NCI-H1694 (cell line): ENCODE results near the gene PRR35.

ENCODE experiments used
- DNase-seq: peaks from one replicate; lab custom pipeline; 2025; lab: John Stamatoyannopoulos, UW

PRR35 gene

DNA sequence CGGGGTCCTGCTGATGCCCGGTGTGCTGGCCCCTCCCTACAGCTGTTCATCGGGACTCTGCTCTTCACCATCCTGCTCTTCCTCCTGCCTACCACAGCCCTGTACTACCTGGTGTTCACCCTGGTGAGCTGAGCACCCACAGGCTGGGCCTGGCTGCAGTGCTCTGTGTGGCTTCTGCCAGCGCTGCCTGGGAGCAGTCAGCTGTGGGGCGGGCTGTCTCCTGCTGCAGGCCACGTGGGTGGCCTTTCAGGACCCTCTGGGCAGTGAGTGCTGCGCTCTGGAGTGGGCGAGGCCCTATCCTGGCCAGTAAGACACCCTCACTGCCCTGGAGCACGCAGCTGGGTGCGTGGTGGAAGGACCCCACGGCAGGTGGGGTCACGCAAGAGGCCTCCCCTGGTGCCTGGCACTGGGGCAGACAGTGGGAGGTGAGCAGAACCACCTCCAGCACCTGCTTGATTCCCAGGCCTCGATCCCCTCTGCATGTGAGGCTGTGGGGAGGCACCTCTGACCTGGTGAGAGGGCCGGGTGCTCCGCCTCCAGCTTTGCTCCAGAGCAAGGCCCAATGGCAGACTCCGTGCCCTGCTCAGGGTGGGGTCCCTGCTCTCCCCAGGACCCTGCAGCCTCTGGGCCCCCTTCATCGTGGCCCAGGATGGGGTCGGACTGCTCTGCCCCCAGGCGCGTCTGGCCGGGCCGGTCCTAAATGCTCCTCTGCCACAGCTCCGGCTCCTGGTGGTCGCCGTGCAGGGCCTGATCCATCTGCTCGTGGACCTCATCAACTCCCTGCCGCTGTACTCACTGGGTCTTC lies 20.1 kb downstream of the PRR35 start:
- no peak for DNase-seq

DNA sequence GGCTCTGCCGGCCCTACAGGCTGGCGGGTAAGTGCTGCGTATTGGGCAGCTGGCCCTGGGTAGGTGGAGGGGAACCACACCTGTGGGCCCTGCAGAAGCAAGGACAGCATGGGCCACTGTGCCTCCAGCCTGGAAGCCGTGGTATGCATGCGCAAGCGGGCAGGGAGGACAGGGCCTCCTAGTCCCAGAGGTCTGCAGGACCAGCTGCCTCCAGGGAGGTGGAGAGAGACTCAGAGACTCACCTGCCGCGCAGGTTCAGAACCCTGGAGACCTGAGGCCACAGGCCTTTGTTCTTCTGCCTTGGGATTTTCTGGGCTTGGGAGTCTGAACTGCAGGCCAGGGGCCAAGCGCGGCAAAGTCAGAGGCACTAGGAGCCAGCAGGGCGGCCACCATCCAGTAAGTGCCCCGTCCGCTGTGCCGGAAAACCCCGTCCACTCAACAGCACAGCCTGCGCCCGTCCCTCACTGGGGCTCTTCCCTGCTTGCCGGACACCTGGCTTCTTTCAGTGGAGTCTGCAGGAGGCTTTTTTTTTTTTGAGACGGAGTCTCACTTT lies 20.8 kb downstream of the PRR35 start:
- no peak for DNase-seq

DNA sequence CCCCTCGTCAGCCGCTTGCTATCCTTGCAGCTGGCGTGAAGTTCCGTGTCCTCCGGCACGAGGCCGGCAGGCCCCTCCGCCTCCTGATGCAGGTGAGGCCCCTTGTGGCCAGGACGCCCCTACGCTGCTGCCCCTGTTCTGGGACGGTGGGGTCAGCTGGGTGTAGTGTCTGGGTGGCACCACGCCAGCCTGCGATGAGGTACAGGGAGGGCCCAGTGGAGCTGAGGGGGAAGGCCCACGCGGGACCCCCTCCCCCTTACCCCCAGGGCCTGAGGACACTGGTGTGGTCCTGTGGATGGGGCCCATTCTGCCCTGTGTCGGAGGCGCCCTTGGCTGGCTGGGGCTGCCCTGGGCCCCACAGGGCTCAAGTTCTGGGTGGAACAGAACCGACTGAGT lies 22.0 kb downstream of the PRR35 start:
- DNase-seq: no peak

DNA sequence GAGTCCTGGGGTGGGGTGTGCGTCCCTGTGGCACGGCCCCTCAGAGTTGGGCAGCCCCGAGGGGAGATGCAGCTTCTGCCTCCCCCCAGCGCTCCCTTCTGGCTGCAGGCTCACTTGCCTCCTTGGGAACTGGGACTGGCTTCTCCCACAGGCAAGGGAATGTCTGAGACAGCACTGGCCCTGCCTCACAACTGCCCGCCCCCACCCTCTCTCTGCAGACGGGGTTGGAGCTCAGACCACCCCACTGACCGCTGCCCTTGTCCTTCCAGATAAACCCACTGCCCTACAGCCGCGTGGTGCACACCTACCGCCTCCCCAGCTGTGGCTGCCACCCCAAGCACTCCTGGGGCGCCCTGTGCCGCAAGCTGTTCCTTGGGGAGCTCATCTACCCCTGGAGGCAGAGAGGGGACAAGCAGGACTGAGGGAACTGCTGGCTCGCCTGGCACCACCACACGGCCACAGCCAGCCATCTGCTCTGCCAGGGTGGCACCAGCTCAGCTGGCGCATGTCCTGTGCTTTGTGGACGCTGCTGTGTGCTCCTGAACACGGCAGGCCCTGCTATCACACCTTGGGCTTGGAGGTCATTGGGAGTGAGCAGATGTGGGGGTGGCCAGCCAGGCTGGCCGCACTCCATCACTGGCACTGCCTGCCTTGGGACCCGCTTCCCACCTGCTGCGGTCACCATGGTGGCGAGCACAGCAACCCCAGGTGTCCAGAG lies 22.6 kb downstream of the PRR35 start:
- peak; percentile 28 for DNase-seq

DNA sequence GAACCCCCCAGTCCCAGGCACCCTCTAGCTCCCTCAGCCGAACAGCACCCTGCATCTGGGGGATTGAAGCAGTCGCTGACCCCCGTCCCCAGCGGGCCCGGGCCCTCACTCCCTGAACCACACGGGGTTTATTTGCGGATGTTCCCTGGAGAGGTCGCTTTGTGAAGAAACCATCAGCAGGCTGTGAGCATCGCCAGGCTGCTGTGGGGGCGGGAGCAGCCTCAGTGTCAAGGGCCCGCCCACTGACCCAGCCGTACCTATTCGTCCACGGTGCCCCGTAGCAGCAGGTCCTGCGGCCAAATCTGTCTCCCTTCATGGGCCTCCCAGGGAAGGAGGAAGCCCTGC lies 23.2 kb downstream of the PRR35 start:
- peak; percentile 9 for DNase-seq

DNA sequence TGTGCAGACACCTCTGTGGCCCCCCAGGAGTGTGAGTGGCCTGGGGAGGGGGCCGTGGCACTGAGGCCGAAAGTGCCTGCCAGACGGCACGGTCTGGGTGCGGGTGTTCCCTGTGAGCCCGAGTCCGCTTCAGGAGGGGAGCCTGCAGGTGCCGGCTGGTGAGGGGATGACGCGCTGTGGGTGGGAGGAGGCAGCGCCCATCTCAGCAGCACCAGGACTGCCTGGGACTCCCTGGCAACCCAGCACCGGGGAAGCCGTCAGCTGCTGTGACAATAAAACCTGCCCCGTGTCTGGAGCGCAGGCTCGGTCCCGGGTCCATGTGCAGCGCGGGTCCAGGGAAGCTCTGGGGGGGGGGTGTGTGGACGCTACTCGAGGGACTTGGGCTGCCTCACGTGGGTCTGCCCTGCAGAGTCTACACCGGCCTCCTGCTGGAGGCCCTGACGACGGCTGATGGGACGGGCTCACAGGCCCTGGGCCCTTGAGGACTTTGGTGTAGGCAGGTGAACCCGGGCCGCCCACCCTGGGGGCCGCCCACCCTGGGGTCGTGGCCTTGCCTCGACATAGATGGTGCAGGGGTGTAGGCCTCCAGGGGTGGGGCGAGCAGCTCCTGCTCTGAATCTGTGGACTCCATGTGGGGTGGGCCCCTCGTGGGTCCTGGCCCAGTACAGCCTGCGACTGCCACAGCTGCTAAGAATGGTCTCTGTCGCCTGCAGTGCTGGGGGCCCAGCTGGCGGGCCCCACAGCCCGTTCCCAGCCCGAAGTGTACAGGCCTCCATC lies 23.8 kb downstream of the PRR35 start:
- peak; percentile 21 for DNase-seq

DNA sequence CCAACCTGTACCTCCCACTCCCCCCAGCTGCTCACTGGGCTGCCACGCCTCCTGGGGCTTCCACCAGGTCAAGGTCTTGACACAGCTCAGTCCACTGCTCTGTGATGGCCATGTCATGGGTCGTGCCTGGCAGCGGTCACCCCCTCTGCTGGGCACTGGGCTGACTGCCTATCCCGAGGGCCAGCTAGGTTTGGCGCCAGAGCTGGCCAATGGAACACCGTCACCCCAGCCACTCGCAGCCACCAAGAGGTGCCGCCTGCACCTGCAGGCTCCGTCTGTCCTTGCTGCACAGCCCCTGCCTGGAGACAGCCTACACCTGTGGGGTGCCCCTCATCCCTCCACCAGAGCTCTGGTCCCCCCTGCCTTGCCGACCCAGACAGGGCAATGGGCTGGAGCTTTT lies 25.2 kb downstream of the PRR35 start:
- no peak for DNase-seq

DNA sequence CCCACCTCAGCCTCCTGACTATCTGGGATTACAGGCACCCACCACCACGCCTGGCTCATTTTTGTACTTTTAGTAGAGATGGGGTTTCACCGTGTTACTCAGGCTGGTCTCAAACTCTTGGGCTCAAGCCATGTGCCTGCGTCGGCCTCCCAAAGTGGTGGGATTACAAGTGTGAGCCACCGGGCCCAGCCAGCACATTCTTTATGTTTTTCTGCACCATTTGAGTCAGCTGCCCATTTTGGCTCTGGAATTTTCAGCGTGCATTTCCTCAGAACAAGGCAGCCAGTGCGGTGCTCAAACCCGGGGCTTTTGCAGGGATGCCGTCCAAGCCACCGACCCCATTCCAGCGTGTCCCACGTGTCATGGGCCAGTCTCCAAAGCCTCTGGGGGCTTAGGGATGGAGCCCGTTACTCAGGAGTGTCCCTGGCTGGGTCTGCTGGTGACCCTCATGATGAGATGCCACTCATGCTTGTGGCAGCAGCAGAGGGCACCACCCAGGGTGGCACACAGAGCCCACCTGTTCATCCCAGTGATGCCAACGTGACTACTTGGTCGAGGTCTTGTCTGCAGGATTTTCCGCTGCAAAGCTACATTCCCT lies 26.0 kb downstream of the PRR35 start:
- DNase-seq: no peak

DNA sequence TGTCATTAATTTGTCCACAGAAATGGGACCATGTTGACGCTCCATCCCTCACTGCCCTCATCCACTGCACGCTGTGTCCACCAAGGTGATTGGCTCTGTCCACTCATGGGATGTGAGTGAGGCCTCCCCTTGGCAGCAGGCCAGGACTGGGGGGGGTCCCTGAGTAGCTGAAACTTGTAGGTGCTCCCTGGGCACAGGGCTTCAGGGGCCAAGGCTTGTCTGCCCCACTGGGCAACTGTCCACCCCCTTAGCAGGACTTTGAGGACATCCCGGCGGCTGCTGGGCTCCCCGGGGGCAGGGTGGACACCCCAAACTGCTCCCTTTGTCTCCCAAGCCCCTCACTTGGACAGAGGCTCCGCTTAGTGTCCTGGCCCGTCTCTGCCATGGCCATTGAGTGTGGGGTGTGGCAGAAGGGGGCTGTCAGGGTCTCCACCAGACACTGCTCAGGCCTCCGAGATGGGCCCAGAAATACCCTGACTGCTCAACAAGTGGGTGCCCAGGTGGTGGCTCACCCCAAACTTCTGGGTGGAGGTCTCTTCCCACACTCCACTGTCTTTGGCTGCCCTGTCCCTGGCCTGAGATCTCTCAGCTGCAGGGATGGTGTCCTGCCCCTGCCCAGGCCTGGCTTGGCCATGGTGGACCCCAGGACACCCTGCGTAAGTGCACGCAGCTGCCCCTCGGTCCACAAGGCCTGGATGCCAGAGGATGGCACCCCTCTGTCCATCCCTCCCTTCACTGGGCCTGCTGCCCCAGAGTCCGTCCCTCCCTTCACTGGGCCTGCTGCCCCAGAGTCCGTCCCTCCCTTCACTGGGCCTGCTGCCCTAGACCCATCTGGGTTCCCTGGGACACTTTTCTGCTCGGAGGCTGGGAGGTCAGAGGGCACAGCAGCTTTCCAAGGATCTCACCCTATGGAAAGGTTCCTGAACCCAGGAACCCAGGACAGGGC lies 26.7 kb downstream of the PRR35 start:
- no peak for DNase-seq

DNA sequence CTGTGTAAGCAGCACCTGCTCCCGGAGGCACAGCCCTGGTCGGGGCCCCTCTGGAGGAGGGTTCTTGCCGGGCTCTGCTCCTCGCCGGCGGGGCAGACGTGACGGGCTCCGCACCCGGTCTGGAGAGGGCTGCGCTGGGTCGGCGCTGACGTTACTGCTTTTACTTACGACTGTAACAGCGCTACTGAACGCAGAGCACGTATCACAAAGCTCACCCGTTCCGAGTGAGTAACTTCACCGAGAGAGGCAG lies 28.4 kb downstream of the PRR35 start:
- DNase-seq: no peak

DNA sequence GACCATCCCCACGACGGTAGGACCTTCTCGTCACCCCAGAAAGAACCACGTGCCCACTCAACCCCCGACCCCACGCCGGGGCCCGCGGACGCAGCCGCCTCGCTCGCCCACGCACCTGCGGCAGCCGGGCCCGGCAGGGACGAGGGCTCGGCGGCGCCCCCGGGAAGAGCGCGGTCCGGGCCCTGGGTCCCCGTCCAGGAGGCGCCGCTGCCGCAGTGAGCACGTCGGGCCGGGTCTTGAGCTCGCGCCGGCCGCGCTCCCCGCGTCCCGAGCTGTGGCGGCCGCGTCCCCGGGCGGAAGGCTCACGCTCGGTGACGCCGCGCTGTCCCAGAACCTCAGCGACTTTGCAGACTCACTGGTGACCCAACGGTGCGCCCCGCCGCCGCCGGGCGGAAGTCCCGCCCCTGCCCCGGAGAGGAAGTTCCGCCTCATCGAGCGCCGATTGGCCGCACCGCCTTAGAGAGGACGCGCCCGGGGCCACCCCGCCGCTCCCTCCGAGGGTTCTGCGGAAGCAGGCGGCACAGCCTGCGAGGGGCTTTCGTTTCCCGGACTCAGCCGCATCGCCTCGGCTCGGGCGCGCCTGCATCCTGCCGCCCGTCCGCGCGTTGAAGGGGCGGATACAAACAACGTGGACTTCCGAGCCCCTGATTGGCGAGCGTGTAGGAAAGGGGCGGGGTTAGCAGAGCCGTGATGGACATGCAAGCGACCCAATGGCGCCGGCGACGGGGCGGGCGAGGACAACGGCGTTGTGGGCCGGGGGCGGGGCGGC lies 28.9 kb downstream of the PRR35 start:
- peak; percentile 77 for DNase-seq

DNA sequence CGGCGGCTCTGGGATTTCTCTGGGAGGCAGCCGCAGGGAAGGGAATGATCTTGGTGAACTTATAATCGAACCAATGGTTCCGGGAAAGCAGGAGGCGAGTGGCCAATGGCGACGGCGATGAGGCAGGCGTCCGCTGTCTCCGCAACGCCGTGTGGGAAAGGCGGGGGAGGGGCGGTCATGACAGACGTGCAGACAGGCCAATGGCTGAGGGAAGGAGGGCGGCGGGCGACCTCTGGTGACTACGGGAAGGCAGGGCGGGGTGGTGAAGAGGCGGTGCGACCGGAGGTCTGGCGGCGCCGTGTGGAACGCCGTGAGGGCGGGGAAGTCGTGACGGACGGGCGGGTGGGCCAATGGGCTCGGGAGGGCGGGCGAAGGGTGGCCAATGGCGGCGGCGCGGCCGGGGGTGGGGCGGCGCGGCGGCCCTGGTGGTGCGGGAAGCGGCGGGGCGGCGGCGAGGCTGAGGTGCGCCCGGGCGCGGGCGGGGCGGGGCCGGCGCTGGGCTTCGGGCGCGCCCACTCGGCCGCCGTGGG lies 29.5 kb downstream of the PRR35 start, which contains the start of gene RAB40C:
TSS of gene RAB40C (plus strand) at position 409 of the 530 bp plus-strand sequence. CDS start 226 bp downstream, outside the sequence.
- DNase-seq: peak; percentile 92

DNA sequence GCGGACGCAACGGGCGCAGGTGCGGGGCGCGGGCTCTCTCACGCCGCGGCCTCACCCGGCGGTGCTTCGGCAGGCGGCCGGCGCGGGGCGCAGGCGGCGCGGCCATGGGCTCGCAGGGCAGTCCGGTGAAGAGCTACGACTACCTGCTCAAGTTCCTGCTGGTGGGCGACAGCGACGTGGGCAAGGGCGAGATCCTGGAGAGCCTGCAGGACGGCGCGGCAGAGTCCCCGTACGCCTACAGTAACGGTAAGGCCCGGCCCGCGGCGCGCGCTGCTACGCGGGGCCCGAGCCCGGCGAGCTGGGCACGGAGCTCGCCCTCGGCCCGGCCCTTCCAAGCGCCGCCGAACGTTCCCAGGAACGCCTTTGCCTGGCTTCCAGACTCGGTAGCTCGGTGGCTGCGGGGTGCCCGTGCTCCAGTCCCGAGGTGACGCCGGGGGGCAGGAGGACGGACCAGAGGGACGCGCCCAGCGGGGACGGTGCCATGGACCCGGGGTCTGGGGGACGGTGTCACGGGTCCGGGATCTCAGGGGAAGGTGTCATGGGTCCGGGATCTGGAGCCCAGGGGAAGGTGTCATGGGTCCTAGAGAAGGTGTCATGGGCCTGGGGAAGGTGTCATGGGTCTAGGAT lies 30.1 kb downstream of the PRR35 start:
- no peak for DNase-seq

DNA sequence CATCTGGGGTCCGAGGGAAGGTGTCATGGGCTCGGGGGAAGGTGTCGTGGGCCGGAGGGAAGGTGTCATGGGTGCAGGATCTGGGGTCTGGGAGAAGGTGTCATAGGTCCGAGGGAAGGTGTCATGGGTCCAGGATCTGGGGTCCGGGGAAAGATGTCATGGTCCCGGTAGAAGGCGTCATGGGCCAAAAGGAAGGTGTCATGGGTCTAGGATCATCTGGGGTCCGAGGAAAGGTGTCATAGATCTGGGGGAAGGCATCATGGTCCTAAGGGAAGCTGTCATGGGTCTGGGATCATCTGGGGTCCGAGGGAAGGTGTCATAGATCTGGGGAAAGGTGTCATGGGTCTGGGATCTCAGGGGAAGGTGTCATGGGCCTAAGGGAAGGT lies 30.6 kb downstream of the PRR35 start:
- no peak for DNase-seq

DNA sequence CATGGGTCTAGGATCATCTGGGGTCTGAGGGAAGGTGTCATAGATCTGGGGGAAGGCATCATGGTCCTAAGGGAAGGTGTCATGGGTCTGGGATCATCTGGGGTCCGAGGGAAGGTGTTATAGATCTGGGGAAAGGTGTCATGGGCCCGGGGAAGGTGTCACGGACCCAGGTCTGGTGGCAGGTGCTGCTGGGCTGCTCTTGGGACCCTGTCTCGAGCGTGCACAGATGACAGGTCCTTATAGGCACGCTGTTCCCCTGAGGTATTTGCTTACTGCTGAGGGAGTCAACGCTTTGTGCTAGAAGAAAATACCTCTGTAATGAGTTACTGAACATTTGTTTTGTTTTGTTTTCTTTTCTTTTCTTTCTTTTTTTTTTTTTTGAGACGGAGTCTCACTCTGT lies 31.0 kb downstream of the PRR35 start:
- DNase-seq: no peak

DNA sequence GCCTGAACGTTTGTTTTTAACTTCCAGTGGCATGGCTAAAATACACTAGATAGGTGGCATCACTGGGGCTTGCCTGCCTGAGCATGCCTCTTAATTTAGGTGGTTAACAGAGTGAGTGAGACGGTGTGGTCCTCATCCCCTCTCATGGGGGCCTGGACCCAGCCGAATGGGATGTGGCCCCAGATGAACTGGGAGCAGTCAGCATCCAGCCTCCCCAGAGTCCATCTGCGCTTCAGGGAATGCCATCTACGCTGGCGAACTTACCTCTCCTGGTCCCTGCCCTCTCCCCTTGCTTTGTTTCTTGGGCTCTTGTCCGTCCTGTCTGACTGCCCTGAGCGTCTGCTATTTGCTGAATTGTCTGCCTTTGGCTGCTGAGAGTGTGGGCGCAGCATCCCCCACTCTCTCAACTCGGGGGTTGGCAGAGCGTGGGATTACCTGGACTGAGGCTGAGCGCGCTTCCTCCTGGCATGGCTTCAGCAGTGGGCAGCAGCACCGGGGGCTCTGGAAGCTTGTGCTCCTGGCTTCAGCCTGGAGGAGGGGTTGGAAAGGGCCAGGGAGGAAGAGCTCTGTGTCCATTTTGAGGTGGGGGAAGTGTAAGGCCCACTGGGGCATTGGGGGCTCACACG lies 31.8 kb downstream of the PRR35 start:
- no peak for DNase-seq

DNA sequence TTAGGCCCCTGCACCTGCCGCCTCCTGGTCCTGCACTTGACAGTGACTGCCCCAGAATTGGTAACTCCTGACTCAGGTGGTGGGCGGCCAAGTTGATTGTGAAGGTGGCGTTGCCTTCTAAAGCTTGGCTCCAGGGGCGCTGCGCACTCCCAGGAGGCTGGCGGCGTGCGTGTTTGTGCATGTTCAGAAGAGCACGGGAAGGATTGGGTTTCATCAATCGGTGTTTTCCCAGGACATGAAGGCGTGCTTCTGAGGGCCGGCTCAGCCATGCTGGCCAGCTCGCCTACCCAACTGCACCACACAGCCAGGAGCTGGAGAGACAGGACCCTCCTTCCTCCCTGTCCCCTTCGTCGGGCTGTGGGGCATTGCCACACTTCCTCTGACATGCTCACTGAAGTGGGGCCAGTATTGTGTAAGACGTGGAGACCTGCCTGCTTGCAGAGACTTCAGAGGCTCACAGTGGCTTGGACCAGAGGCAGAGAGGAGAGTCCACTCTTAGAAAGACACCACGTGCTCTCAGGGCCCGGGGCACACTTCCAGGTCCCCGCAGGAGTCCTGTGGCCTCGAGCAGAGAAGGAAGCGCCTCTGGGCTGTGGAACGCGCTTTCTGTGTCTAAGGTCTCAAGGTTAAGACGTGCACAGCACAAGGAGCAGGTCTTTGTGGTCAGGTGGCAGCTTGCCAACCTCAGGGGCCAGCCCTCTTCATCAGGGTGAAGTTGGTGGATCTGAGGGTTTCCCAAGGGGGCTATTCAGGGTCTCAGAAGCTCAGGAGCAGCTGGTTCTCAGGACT lies 32.5 kb downstream of the PRR35 start:
- no peak for DNase-seq

DNA sequence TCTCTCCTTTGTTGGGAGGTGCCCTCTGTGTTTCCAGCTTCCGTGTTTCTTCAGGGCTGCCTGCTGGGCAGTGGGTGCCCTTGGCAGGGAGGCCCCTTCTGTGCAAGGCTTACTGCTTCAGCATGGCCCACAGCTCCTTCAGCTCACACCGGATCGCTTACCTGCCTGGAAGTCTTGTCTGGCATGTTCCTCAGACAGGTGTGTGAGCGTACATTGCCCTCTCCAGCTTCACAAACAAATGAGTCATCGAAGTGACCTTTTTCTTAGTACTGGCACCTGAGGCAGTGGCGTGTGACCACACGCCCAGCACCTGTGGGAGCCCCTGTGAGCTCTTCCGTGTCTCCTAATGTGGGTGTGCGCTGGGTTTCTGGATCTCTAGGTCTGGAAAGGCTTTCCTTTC lies 33.2 kb downstream of the PRR35 start:
- no peak for DNase-seq
